Stimulated activated CD4-positive, alpha-beta T cell treated with anti-CD3 and anti-CD28 coated beads, Interleukin-15, amount 100 ng/mL, for 24 hours (primary cell): Measurements from ENCODE around the gene BST2.

ENCODE experiments used
- DNase-seq: peaks from one replicate; pipeline ENCODE4 v3.0.0-alpha.2; 2020

Gene BST2

DNA sequence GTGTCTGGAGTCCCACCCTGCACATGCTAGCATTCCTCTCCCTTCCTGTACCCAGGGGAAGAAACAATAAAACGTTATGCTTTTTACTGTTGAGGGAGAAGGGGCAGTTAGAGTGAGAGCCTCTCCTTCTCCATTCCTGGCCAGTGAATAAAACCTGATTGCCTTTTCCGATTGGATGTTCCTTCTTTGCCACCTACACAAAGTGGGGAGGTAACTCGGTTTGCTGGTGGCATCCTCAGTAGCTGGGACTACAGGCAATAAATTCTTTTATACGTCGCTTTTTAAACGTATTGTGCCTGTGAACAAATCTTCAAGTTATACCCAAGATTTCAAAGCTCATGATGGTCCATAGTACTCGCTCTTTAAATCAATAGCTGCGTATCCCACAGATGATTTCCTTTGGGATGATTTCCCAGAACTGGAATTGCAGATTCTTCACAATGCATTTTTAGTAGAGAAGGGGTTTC, 13.8 kb upstream of the BST2 start:
- no peak for DNase-seq

DNA sequence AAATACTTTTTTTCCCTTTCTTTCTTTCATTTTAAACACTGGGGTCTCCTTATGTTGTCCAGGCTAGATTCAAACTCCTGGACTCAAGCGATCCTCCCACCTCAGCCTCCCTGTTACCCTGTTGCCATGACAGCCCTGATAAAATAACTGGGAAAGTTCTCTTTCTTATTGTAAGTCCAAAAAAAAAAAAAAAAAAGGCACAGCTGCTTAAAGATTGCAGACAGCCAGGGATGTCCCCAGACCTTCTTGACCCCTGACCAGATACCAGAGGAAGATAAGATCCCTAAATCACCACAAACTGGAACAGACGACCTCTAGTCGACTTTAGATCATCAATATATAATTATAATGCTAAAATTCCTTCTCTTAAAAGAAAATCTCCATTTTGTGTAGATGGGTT, 13.3 kb upstream of the BST2 start:
- no peak for DNase-seq

DNA sequence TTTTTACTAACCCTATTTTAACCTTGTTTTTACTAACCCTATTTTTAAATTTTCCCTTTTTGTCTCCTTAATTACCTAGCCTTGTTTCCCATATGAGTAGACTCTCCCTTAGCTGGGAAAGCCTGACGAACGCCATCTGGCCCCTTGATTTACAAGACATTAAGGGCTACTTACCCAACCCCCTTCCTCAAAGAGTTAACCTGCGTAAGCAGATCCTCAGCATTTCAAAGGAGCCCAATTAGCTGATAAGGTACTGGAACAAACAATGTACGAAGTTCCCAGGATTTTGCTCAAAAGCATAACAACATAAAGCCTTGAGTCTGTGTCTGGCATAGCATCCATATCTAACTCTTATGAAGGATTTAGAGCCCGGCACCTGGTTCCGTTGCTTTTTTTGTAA, 9.7 kb upstream of the BST2 start:
- DNase-seq = no peak

DNA sequence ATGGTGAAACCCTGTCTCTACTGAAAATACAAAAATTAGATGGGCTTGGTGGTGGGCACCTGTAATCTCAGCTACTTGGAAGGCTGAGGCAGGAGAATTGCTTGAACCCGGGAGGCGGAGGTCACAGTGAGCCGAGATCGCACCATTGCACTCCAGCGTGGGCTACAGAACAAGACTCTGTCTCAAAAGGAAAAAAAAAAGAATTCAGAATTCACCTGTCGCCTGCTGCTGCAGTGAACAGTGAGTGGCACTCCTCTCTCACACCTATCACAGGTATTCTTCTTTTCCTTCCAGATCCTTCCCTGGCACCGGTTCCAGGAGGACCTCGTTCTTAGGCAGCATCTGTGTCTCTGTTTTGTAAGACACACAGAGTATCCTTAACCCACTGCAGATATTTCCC, 8.7 kb upstream of the BST2 start:
- DNase-seq = no peak

DNA sequence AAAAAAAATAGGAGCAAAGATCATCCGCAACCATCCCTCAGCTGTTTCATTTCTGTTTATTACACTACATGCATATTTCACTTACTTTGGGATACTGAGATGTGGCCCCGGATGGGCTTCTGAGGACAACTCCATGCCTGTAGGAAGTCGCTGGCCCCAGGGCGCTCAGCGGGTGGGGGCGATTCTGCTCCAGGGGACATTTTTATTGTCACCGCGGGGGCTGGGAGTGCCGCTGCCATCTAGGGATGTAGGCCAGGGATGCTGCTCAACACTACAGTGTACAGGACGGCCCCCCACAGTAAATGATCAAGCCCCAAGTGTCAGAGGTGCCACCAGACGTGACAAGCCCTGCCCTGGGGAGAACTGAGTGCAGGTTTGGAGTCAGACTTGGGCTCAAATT, 6.4 kb upstream of the BST2 start:
- no peak for DNase-seq

DNA sequence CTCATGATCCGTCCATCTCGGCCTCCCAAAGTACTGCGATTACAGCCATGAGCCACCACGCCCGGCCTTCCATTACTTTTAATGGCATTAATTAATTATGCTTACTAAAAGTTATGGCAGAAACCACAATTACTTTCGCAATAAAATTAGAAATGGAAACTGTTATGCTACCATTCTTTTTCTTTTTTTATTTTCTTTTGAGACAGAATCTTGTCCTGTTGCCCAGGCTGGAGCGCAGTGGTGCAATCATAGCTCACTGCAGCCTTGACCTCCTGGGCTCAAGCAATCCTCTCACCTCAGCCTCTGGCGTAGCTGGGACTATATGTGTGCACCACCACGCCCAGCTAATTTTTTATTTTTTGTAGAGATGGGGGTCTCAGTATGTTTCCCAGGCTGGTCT, 4.6 kb upstream of the BST2 start:
- no peak for DNase-seq

DNA sequence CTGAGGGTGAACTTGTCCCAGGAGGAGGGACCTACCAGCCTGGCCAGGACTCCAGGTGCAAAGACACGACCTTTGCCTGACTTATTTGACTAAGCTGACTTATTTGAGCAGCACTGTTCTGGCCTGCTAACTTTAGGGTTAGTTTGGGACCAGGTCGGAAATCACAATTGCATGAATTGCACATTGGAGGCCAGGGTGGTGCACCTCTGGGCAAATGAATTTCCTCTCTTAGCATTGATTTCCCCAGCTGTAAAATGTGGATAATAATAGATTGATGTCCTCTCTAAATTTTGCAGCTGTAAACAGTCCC, 1.4 kb upstream of the BST2 start:
- DNase-seq = no peak

DNA sequence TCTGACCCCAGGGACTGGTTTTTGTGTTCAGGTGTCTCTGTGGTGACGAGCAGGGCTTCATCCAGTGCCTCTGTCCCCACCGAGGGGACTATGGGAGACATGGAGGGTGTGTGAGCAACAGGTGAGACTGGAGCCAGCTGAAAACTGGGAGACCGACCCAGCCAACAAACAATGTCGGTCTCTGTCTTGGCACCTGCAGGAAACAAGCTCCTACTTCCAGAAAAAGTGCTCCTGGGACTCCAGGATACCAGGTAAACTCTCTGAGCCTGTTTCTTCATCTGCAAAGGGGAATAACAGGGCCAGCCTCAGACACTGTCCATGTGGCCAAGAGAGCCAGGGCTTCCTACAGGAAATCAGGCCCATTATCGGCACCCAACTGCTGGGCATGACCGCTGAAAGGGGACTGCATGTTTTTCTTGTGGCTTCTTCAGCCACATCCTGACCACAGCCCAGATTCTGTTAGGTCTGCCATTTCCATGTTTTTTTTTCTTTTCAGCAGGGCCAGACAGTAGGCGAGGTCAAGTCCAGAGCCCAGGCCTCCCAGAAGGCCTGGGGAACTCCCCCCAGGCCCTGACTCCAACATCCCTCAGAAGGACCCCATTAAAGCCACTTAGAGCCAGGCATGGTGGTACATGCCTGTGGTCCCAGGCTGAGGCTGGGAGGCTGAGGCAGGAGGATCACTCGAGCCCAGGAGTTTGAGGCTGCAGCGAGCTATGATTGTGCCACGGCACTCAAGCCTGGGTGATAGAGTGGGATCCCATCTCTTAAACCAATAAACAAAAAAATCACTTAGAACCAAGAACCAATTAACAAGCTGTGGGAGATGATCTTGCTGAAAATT, 836 bp upstream of the BST2 start:
- no peak for DNase-seq

DNA sequence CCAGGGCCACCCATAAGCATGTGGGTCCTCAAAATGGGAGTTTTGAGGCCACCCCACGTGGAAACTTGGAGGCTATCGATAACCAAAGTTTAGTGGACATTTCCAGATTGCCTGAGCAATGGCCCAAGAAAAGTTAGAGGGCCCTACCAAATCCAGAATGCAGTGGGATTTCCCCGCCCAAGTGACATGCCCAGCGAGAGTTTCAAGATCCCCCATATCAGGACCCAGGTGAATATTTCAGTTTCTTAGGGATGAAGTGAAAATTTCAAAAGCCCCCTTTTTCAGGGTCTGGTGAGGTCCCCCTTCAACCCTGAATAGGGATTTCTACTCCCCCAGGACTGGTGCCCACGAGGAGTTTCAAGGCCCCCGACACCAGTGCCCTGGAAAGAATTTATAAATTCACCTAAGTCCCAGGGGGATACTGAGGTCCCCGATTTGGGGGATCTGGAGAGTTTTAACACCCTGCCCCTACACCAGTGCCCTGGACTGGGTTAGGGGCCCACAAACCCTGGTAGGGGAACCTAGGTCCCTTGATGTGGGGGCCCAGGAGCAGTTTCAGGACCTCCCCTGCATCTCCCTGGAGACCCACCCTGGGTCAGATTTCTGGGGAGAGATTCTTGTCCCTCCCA, 695 bp downstream of the BST2 start:
- no peak for DNase-seq

DNA sequence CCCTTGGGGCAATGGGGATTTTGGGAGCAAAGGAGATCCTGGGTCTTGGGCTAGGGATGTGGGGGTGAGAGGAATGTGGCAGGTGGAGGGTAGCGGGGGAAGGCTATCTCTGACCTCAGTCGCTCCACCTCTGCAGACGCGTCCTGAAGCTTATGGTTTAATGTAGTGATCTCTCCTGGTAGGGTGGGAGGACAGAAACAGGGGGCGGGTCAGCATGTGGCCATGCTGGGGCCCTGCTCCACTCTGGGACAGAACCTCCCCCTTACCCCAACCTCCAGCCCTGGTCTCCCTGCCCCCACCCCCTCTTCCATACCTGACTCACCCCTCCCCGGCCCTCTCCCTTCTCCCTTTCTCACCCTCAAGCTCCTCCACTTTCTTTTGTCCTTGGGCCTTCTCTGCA, 1.4 kb downstream of the BST2 start:
- no peak for DNase-seq

DNA sequence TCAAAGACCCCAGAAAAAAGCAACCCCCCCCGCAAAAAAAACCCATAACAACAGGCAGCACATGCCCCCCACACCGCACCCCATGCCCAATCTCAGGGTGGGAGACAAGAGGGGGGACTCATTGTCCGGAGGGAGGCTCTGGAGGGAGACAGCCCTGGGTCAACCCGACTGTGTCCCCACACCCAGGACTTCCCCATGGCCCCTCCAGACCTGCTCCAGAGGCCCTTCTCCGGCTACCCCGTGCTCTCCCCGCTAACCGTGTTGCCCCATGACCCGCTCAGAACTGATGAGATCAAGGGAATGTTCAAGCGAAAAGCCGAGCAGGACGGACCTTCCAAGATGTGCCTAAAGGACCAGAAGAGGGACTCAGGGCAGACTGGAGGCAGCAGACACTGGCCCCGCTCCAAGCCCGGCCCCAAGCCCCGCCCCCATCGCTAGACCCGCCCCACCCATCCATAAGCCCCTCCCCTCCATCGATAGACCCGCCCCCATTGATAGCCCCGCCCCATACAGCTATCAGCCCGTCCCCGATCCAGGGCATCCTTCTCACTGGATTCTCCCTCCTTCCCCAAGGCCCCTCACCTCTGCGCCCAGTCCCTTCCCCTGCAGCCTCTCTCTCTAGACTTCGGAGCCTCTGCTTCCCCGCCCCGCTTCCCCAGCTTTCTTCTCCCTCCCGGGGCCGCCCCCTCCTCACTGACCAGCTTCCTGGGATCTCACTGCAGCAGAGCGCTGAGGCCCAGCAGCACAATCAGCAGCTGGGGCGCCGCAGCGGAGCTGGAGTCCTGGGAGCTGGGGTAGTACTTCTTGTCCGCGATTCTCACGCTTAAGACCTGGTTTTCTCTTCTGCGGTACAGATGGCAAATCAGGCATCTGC, 2.2 kb downstream of the BST2 start:
- DNase-seq = peak; percentile 53

DNA sequence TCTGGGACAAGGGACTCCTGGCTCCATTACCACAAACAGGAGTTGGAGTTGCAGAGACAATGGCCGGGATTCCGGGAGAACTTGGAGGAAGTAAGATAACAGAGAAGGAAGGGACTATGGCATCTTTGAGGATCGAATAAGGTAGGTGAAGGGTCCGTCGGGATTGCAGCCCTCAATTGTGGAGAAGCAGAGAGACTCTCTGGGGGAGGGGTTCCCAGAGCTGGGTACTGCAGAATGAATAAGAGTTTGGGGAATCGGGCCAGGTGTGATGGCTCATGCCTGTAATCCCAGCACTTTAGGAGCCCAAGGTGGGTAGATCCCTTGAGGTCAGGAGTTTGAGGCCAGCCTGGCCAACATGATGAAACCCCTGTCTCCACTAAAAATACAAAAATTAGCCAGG, 3.8 kb downstream of the BST2 start:
- DNase-seq = no peak

DNA sequence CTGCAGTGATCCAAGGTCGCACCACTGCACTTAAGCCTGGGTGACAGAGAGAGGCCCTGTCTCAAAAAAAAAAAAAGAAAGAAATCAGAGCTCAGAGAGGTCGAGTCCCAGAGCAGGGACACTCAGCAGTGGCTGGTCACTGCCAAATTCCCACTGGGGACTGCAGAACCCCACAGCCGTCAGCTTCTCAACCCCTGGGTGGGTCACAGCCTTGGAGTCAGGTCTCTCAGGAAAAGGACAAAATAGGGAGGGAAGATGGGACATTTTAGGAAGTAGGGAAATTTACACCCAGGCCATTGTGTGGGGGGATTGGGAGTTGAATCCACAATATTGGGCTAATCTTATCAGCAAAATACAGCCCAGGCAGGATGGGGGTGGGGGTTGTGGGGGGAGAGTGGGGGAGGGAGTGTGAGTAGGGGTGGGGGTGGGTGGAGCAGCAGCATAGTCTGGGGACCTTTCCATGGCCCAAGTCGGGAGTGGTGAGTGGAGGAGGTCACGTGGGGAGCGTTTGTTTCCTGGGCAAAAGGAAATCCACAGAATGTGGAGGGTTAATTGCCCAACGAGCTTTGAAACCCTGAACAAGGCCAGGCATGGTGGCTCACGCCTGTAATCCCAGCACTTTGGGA, 6.4 kb downstream of the BST2 start:
- DNase-seq = no peak

DNA sequence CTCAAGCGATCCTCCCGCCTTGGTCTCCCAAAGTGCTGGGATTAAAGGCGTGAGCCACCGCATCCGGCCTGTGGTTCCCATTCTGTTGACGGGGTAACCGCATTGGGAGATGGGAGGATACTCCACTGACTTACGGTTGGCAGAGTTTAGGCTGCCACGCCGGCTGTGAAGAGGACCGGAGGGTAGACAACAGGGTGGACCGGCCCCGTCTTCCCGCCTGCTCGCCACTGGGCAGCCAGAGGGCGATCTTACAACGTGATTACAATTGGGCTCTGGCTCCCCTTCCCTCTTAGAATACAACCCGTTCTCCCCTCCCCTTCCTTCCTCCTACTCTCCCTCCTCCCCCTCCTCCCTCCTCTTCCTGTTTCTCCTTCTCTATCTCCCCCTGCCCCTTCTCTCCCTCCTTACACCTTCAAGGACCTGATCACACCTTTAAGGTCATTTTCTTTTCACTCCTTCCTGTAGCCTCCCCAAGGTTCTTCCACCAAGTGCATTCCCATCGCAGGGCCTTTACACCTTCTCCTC, 10.5 kb downstream of the BST2 start:
- peak; percentile 88 for DNase-seq

DNA sequence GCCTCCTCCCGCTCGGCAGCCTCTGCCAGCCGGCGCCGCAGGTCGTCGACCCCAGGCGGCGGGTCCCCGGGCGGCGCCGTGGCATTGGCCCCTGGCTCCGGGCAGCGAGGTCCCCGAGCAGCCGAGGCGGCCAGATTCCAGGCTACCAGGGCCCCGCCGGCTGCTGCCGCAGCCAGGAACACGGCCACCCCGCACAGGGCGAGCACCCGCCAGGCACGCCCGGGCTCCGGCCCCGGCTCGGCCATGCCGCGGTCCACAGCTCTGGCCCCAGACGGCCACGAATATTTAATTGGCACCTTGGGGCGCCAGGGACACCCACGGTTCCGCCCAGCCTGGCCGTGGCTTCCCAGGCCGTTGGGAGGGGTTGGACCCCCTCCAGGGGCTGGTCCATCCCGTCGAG, 11.5 kb downstream of the BST2 start, which contains the start of gene CCDC194:
CCDC194 (minus strand) TSS at position 283 of the 400 bp plus-strand sequence; CDS start at position 245, 38 bp downstream.
- no peak for DNase-seq

DNA sequence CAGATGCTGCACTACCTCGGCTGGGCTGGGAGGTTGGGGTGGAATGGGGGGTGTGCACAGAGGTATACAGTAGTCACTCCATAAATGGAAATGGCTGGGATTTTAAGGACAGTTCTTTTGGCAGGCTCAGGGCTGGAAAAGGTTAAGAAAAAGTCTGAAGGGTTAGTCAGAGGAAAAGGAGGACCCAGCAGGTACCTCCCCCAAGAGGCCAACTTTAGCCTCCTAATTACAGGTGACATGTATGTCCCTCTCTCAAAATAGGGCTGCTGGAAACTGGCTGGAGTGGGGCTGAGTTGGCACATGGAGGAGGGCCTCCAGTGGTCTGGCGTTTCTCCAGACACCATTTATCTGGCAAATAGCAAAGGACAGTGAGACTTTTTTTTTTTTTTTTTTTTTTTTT, 12.4 kb downstream of the BST2 start:
- DNase-seq = no peak

DNA sequence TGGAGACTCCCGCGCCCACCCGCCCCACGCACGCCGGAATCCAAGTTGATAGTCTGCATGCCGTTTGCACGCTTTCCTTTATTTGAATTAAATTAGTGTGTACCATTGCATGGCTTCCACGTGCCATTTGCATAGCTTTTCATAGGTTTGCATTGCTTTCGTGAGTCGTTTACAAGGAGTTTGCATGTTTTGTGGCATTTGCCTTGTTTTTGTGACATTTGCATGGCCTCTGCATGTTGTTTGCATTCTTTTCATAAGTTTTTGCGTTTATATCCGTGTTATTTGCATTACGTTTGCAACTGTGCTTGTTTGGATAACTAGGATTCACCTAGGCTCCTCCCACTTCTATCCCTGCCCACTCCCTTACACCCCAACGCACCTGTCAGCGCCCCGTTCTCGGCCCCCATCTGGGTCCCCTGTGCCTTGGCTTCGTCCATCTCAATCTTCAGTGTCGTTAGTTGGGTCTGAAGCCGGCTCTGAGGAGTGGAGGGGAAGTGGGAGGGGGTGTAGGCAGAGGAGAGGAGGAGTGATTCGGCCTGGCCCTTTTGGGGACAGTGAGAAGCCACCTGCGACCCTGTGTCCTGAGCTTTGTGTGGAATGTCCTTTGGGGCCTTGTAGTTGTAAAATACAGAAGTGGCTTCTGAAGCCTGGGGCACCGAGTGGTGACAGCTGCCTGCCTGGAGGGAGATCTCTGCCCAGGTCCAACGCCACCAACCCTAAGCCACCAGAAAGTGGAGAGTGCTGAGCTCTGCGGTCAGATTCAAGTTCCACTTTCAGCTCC, 13.9 kb downstream of the BST2 start:
- peak; percentile 13 for DNase-seq

DNA sequence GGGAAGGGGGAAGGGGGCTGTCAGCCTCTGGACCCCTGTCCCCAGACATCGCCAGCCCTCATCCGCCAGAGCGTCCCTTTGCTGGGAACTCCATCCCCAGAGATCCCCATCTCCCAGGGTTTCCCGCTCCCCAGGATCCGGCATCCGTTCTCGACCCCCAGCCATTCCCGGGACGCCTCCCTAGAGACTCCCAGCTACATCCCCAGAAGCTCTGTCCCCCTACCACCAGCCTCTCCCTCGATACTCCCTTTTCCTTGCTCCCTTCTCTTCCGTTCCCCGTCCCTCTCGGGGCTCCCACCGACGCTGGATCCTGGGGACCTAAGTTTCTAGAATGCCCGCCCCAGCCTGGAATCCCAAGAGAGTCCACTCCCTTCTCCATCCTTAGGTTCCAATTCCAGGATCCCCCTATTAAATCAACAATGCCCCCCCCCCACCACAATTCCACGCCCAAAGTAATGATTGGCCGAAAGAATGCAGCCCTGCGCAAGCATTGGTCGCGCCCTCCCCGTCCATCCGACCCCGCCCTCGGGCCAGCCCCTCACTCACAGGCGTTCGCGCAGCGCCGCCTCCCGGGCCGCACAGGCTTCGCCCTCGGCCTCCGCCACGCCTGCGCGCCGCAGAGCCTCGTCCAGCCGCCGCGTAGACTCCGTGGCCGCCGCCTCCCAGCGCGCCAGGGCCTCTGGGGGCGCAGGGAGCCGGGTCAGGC, 14.6 kb downstream of the BST2 start:
- peak; percentile 96 for DNase-seq

DNA sequence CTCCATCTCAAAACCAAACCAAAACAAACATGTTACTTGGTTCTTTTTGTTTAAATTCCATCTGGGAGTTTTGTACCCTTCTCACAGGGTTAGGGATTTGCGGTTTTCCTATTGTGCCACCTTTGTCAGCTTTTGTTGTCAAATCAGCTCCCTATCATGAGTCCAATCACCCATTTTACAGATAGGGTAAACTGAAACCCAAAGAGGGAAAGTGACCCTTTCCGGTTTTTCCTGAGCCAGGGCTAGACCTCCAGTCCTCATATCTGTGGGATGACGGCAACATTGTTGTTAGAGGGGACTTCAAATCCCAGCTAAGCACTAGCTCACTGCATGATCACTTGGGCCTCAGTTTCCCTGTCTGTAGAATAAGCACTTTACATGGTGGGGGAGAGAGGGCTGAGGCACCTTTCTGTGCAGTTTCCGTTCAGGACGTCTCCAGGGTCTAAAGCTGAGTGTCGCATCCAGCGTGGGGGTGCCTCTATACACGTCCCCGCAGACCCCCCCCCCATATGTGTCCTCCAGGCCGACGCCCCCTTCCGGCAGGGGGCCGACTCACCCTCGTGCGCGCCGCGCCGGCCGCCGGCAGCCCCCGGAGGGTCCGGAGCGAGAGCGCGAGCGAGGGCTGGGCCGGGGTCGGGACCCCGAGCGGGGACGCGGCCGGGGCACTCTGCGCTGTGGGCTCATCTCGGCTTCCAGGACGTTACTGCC, 15.3 kb downstream of the BST2 start:
- DNase-seq = no peak

DNA sequence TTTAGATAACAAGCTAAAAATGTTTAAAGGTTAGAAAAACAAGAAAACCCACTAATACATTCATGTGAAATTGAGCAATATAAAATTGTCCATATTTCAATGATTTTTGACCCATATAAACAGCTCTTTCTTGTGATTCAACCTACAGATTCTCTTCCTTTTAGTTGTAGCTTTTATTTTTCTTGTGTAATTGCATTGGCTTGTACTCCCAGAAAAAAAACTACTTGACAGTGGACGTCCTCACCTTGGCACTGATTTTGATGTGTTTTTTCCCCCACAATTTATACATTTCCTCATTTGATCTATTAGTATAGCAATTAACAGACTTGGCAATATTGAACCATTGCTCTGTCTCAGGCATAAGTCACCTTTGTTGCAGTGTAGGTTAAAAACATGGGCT, 16.1 kb downstream of the BST2 start:
- no peak for DNase-seq
